HFF-Myc (cell line): ENCODE results near the gene ARG2.
A peak's percentile ranks its signal among the peaks of the same experiment; 100 is the strongest.

ENCODE experiments used
- DNase-seq: peaks from one replicate; pipeline ENCODE4 v3.0.0-alpha.2; 2011; ENCODE audit warnings: low read depth; ENCODE audit errors: extremely low read depth
- H3K4me3 ChIP-seq: replicated peaks from 2 replicates; pipeline ENCODE4 v1.5.1; 2011; ENCODE audit warnings: low read depth, mild to moderate bottlenecking, control low read depth, low read length
- CTCF ChIP-seq: IDR thresholded peaks from 2 replicates; pipeline ENCODE4 v1.5.1; 2012; ENCODE audit warnings: mild to moderate bottlenecking, low read depth, low read length, control low read depth; ENCODE audit errors: missing control alignments

The ARG2 gene

GRCh38 chr14:67619446-67620216 lies at the start of gene ARG2:
TSS of gene ARG2 (plus strand) at chr14:67619920. CDS start at chr14:67619978, 58 bp downstream.
- DNase-seq = peak; percentile 70
- no peak for TF ChIP-seq CTCF
- peak within 1 kb of the TSS; percentile 69 for H3K4me3 ChIP-seq

- DNase-seq = no peak
- H3K4me3 ChIP-seq = no peak overlapping the region
- TF ChIP-seq CTCF = no peak
Measured at GRCh38 chr14:67570453-67570852, 49.3 kb upstream of the ARG2 start.

- peak; percentile 97 for TF ChIP-seq CTCF
- DNase-seq = peak; percentile 21
- no peak overlapping the region for H3K4me3 ChIP-seq
Measured at GRCh38 chr14:67571275-67571990, 48.3 kb upstream of the ARG2 start.

GRCh38 chr14:67571991-67572323 lies 47.8 kb upstream of the ARG2 start:
- DNase-seq = no peak
- H3K4me3 ChIP-seq = no peak overlapping the region
- TF ChIP-seq CTCF = no peak

GRCh38 chr14:67572608-67573007 lies 47.1 kb upstream of the ARG2 start:
- no peak for DNase-seq
- TF ChIP-seq CTCF = no peak
- H3K4me3 ChIP-seq = no peak overlapping the region

- DNase-seq = no peak
- no peak for TF ChIP-seq CTCF
Measured at GRCh38 chr14:67573228-67574010, 46.3 kb upstream of the ARG2 start.

More at GRCh38 chr14:67573228-67574010, 46.3 kb upstream of the ARG2 start:
- H3K4me3 ChIP-seq = no peak overlapping the region
